Inflammatory macrophage treated with lipopolysaccharide for 1 hour (primary cell): ENCODE measurements around the gene SCGB1C1.
A peak's percentile ranks its signal among the peaks of the same experiment; 100 is the strongest.

ENCODE experiments used
- DNase-seq, 2 donors: peaks; one replicate each; pipeline ENCODE4 v3.0.0-alpha.2; 2020 to 2022

Gene SCGB1C1

GRCh38 chr11:205221-206001 lies 12.5 kb downstream of the SCGB1C1 start:
- no peak for DNase-seq

GRCh38 chr11:206002-206384 lies 13.1 kb downstream of the SCGB1C1 start:
- no peak for DNase-seq

DNA sequence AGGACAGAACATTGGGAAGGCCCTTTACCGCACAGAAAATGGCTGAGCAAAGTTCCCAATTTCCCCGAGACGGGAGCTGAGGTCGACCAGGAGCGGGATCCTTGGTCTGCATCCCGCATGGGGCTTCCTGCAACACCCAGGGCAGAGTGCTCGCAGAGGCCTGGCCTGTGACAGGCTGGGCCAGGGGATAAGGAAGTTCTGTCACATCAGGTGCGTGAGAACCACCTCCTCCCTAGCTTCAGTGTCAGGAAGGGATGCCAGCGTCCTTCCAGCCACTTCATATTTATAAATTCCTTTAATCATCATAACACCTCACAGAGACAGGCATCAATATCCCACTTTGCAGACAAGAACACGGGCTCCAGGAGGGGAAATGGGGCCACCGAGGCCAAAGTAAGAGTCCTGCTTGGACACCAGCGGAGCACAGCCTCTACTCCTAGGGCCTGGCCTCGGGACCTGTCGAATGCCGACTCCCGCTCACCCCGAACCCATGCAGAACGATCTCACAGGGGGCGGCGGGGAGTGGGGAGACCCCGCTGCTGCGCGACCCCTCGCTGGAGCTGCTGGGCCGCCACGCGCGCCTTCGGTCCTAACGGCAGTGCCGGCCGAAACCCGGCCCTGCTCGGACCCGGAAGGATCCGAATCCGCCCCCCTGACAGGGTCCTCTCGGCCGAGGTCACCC lies 13.8 kb downstream of the SCGB1C1 start:
- peak in 1 of 2 donors; percentile 12 for DNase-seq

GRCh38 chr11:207208-207862 lies 14.5 kb downstream of the SCGB1C1 start, which contains the start of the genes BET1L and RIC8A:
TSS of gene BET1L (minus strand) at chr11:207399. CDS start at chr11:207321, 78 bp downstream.
TSS of gene RIC8A (plus strand) at chr11:207708. CDS start at chr11:208855, 1,147 bp downstream.
- DNase-seq: peak; percentile 99

DNA sequence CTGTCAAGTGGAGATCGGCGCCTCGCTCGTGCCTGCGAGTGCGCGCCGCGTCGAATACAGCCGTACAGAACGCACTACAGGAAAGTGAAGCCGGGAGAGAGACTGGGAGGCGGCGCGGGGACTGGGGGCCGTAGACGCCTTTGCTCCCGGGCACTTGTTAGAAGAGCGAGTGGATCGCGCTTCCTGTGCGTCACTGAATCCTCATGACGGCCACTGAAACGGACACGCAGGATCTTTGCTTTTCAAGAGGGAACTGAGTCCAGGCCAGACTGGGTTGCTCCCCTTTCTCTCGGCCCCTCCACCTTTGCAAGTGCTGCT lies 14.9 kb downstream of the SCGB1C1 start:
- DNase-seq: peak; percentile 47 to 54

GRCh38 chr11:208181-208916 lies 15.5 kb downstream of the SCGB1C1 start:
- peak; percentile 82 to 87 for DNase-seq

GRCh38 chr11:208917-209260 lies 16.0 kb downstream of the SCGB1C1 start:
- no peak for DNase-seq

DNA sequence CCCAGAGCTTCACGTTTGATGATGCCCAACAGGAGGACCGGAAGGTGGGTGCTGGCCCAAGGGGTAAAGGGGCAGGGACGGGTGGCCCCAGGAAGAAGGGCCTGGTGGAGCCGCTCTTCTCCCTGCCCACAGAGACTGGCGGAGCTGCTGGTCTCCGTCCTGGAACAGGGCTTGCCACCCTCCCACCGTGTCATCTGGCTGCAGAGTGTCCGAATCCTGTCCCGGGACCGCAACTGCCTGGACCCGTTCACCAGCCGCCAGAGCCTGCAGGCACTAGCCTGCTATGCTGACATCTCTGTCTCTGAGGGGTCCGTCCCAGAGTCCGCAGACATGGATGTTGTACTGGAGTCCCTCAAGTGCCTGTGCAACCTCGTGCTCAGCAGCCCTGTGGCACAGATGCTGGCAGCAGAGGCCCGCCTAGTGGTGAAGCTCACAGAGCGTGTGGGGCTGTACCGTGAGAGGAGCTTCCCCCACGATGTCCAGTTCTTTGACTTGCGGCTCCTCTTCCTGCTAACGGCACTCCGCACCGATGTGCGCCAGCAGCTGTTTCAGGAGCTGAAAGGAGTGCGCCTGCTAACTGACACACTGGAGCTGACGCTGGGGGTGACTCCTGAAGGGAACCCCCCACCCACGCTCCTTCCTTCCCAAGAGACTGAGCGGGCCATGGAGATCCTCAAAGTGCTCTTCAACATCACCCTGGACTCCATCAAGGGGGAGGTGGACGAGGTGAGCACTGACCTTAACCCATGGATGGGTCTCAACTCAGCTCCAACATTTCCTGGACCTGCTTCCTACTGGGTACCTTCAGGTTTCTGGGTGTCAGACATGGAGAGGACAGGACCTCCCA lies 16.6 kb downstream of the SCGB1C1 start:
- DNase-seq: no peak

DNA sequence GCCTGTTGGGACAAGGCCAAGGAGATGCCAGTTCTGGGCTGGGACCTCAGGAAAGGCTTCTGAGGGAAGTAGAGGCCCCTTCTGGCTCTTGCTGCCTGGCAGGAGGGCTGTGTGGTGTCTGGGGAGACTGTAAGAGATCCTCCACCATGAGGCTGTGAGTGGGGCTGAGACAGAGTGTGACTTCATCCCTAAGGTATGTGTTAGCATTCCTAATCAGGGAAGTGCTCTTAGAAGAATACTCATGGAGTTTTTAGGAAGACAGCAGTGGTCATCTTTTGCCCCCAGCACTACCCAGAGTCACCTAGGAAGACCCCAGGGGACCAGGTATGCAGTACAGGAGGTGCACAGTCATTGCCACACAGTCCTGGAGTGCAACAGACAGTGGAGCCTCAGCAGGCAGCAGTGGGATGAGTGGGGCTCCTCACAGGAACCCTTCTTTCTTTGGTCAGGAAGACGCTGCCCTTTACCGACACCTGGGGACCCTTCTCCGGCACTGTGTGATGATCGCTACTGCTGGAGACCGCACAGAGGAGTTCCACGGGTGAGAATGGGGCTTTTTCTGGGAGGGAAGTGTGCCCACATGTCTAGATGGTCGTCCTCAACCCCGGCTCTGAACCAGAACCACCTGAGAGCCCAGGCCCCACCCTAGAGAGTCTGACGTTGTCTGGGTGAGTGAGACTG lies 17.4 kb downstream of the SCGB1C1 start:
- no peak for DNase-seq

GRCh38 chr11:210803-211180 lies 17.9 kb downstream of the SCGB1C1 start:
- DNase-seq: no peak

DNA sequence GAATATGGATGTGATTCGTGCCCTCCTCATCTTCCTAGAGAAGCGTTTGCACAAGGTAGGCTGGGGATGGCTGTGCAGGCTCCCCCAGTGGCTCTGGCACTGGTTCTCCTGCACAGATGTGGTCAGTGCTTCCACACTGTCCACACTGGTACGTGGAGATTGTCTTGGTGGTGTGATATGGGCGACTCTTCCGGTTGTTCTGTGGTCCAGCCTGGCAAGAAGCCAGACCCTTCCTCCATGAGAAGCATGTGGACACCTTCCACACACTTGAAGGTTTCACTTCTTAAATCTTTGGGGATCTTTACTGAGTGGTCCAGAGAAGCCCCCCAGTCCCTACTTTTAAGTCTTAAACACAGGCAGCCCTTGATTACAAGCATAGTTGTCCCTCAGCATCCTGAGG lies 18.4 kb downstream of the SCGB1C1 start:
- DNase-seq: no peak

- DNase-seq: no peak
These were observed 18.9 kb downstream of the SCGB1C1 start for GRCh38 chr11:211741-212140.

DNA sequence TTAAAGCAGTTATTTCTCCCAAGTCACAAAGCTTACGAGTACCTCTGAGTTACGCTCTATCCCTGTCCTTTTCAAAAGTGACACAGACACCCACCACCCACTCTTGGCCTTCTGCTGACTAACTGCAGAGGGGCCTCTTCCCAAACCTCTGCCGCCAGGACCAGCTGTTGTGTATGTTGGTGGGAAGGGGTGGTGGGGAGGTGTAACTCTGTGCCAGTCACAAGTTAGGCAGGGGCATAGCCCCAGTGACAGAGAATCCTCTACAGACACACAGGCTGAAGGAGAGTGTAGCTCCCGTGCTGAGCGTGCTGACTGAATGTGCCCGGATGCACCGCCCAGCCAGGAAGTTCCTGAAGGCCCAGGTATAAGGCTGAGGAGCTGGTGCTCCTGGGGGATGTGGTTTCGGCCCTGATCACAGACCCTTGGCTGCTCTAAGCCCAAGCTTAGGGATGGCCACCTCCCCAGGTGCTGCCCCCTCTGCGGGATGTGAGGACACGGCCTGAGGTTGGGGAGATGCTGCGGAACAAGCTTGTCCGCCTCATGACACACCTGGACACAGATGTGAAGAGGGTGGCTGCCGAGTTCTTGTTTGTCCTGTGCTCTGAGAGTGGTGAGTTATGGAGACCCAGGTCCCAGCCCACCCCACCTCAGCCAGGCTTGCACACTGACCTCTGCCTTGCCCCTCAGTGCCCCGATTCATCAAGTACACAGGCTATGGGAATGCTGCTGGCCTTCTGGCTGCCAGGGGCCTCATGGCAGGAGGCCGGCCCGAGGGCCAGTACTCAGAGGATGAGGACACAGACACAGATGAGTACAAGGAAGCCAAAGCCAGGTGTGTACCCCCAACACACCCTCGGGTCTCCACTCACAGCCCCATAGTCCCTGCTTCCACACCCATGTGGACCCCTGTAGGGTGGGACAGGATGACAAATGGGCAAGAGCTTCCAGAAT lies 19.5 kb downstream of the SCGB1C1 start:
- no peak for DNase-seq

DNA sequence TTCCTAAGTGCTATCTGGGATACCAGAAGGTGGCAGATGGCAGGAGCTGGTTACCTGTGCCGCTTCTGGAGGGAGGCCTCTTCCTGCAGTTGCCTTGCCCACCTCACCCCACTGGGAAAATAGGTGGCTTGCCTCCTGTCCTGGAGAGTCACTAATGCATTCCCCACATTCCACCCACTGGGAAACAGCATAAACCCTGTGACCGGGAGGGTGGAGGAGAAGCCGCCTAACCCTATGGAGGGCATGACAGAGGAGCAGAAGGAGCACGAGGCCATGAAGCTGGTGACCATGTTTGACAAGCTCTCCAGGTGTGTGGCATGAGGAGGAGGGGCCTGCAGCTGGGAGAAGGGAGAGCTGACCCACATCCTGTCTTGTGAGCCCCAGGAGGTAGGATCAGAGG lies 20.2 kb downstream of the SCGB1C1 start:
- DNase-seq: no peak

GRCh38 chr11:214083-214482 lies 21.2 kb downstream of the SCGB1C1 start:
- no peak for DNase-seq

- DNase-seq: no peak
These were observed 22.7 kb downstream of the SCGB1C1 start for GRCh38 chr11:215581-216037.

- DNase-seq: no peak
These were observed 23.4 kb downstream of the SCGB1C1 start for GRCh38 chr11:216081-216974.

DNA sequence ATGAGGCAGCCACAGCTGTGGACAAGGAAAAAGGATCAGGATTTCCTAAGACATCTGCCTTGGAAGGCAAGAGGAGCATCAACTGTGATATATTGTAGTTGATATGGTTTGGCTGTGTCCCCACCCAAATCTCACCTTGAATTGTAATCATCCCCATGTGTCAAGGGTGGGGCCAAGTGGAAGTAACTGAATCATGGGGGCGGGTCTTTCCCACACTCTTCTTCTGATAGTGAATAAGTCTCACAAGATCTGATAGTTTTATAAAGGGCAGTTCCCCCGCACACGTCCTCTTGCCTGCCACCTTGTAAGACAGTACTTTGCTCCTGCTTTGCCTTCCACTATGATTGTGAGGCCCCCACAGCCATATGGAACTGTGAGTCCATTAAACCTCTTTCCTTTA lies 24.8 kb downstream of the SCGB1C1 start:
- no peak for DNase-seq

GRCh38 chr11:218815-219593 lies 26.1 kb downstream of the SCGB1C1 start:
- no peak for DNase-seq
